T1000 (cell line): ENCODE results near the gene FMN2.
"Not testable (repeated sequence)": the region's sequence is repeated elsewhere in the genome, so short reads cannot be mapped to it uniquely, and the experiment has no call there.

ENCODE experiments used
- DNase-seq: peaks from one replicate; lab custom pipeline; 2025; ENCODE audit warnings: mixed read lengths; lab: John Stamatoyannopoulos, UW

Gene FMN2

GRCh38 chr1:240255922-240256321 is 164.2 kb downstream of the FMN2 start:
- DNase-seq: no peak

- DNase-seq: no peak
These were observed 165.3 kb downstream of the FMN2 start for GRCh38 chr1:240256836-240257503.

- no peak for DNase-seq
These were observed 167.2 kb downstream of the FMN2 start for GRCh38 chr1:240258910-240259309.

- not testable (repeated sequence) for DNase-seq
These were observed 172.8 kb downstream of the FMN2 start for GRCh38 chr1:240264494-240264893.

- DNase-seq: no peak
These were observed 179.4 kb downstream of the FMN2 start for GRCh38 chr1:240271081-240271480.

GRCh38 chr1:240274569-240274968 is 182.9 kb downstream of the FMN2 start:
- DNase-seq: no peak

- not testable (repeated sequence) for DNase-seq
These were observed 183.5 kb downstream of the FMN2 start for GRCh38 chr1:240275219-240275618.

GRCh38 chr1:240278082-240278481 is 186.4 kb downstream of the FMN2 start:
- DNase-seq: no peak

GRCh38 chr1:240280560-240281322 is 189.1 kb downstream of the FMN2 start:
- no peak for DNase-seq

- no peak for DNase-seq
These were observed 190.6 kb downstream of the FMN2 start for GRCh38 chr1:240282061-240282830.

GRCh38 chr1:240284656-240285414 is 193.2 kb downstream of the FMN2 start:
- no peak for DNase-seq

GRCh38 chr1:240285540-240285939 is 193.9 kb downstream of the FMN2 start:
- DNase-seq: no peak

GRCh38 chr1:240287722-240288121 is 196.0 kb downstream of the FMN2 start:
- no peak for DNase-seq

- DNase-seq: no peak
These were observed 202.0 kb downstream of the FMN2 start for GRCh38 chr1:240293706-240294105.

GRCh38 chr1:240294566-240294965 is 202.9 kb downstream of the FMN2 start:
- DNase-seq: no peak

- no peak for DNase-seq
These were observed 204.1 kb downstream of the FMN2 start for GRCh38 chr1:240295811-240296210.

GRCh38 chr1:240304466-240304865 is 212.8 kb downstream of the FMN2 start:
- no peak for DNase-seq

GRCh38 chr1:240306673-240307072 is 215.0 kb downstream of the FMN2 start:
- DNase-seq: no peak

- no peak for DNase-seq
These were observed 216.4 kb downstream of the FMN2 start for GRCh38 chr1:240308096-240308495.

GRCh38 chr1:240309769-240310168 is 218.1 kb downstream of the FMN2 start:
- DNase-seq: no peak

GRCh38 chr1:240310226-240310925 is 218.7 kb downstream of the FMN2 start:
- DNase-seq: no peak
